Natural killer cell treated with Interleukin-12 subunit alpha and Interleukin-12 subunit beta and Interleukin-15 and Interleukin-18, amount 100 ng/mL, for 72 hours (primary cell): ENCODE data around the gene LEF1. TPM values are rescaled to one million over a fixed set of nuclear protein-coding genes. Genes with fewer than 3 reads are reported as not detected.

Experiments
- ATAC-seq, 2 donors: fragments of 150-1000 bp; cut with Tn5 transposase in 1 of 2; sonication (Bioruptor Pico), chemical (Tn5 transposase) in 1 of 2; 2 replicates each; pipeline ENCODE4 v1.10.0; 2021
- DNase-seq: peaks from one replicate; pipeline ENCODE4 v3.0.0; 2022; ENCODE audit warnings: low spot score
- H3K27ac Mint-ChIP-seq, 2 donors: 1 replicate in 1 of 2; 2 replicates in 1 of 2; pipeline ENCODE4 v1.8.0; 2022; ENCODE audit warnings: mixed read lengths in 2 of 2, mild to moderate bottlenecking in 1 of 2, moderate library complexity in 1 of 2
- H3K27me3 Mint-ChIP-seq, 2 donors: 1 replicate in 1 of 2; 2 replicates in 1 of 2; pipeline ENCODE4 v1.8.0; 2022; ENCODE audit warnings: mixed read lengths in 2 of 2
- H3K36me3 Mint-ChIP-seq: one replicate; pipeline ENCODE4 v1.8.0; 2022; ENCODE audit warnings: mixed read lengths
- H3K4me1 Mint-ChIP-seq, 2 donors: 1 replicate in 1 of 2; 2 replicates in 1 of 2; pipeline ENCODE4 v1.8.0; 2022; ENCODE audit warnings: low read depth in 2 of 2, mixed read lengths in 2 of 2, mild to moderate bottlenecking in 1 of 2
- H3K4me3 Mint-ChIP-seq: one replicate; pipeline ENCODE4 v1.8.0; 2022; ENCODE audit warnings: mixed read lengths
- H3K9me3 Mint-ChIP-seq: 2 replicates; pipeline ENCODE4 v1.8.0; 2022; ENCODE audit warnings: mixed read lengths
- total RNA-seq, 2 donors: library from RNA; stranded (reverse); gene quantifications; one replicate each; pipeline ENCODE4 v1.2.3, GENCODE V29; 2022

LEF1 gene
- total RNA-seq = 10 to 100 TPM in 1 of 2 donors, 1 to 10 TPM in 1; 8.4 to 22.7 TPM

GRCh38 chr4:108168671-108169523, at the start of gene LEF1:
LEF1 (minus strand) TSS chr4:108168932; CDS start chr4:108167767, 1,165 bp downstream.
- H3K4me3 Mint-ChIP-seq = peak within 1 kb of the TSS; percentile 96
- H3K36me3 Mint-ChIP-seq = no peaks in the 10 kb centered on the region
- DNase-seq (no peak), ATAC-seq (peak; percentile 48 to 53)
- peaks cover 34 to 46% of the 10 kb centered on the region in 2 donors for H3K27me3 Mint-ChIP-seq
- no peaks in the 10 kb centered on the region for H3K9me3 Mint-ChIP-seq
- H3K27ac Mint-ChIP-seq = peak within 1 kb of the TSS in 1 of 2 donors; percentile 68
- peaks cover 40 to 50% of the 10 kb centered on the region in 2 donors for H3K4me1 Mint-ChIP-seq

- no peak for ATAC-seq
- Mint-ChIP-seq H3K27ac (no peak overlapping the region), H3K4me1 (no peaks in the 10 kb centered on the region), H3K4me3 (no peak overlapping the region), H3K9me3 (no peaks in the 10 kb centered on the region), H3K36me3 (no peaks in the 10 kb centered on the region), H3K27me3 (peaks cover 0 to 5% of the 10 kb centered on the region in 2 donors)
- DNase-seq = no peak
Observed at GRCh38 chr4:108216510-108216909, 47.8 kb upstream of the LEF1 start.

GRCh38 chr4:108215055-108215454, 46.3 kb upstream of the LEF1 start:
- no peaks in the 10 kb centered on the region for H3K36me3 Mint-ChIP-seq
- H3K9me3 Mint-ChIP-seq = no peaks in the 10 kb centered on the region
- DNase-seq (no peak), ATAC-seq (no peak)
- H3K27ac Mint-ChIP-seq = no peak overlapping the region
- peaks cover 0 to 8% of the 10 kb centered on the region in 2 donors for H3K27me3 Mint-ChIP-seq
- no peak overlapping the region for H3K4me3 Mint-ChIP-seq
- H3K4me1 Mint-ChIP-seq = no peaks in the 10 kb centered on the region

- no peak overlapping the region for H3K4me3 Mint-ChIP-seq
- no peak overlapping the region for H3K27ac Mint-ChIP-seq
- ATAC-seq = no peak
- H3K4me1 Mint-ChIP-seq = no peaks in the 10 kb centered on the region
- H3K27me3 Mint-ChIP-seq = peaks cover 0 to 10% of the 10 kb centered on the region in 2 donors
- no peaks in the 10 kb centered on the region for H3K36me3 Mint-ChIP-seq
- DNase-seq = no peak
- no peaks in the 10 kb centered on the region for H3K9me3 Mint-ChIP-seq
Observed at GRCh38 chr4:108213723-108214122, 45.0 kb upstream of the LEF1 start.

- ATAC-seq (peak in 1 of 2 donors; percentile 40), DNase-seq (no peak)
- Mint-ChIP-seq H3K27me3 (peaks cover 0 to 10% of the 10 kb centered on the region in 2 donors), H3K4me1 (no peaks in the 10 kb centered on the region), H3K9me3 (no peaks in the 10 kb centered on the region), H3K4me3 (no peak overlapping the region), H3K36me3 (no peaks in the 10 kb centered on the region), H3K27ac (no peak overlapping the region)
Observed at GRCh38 chr4:108213308-108213707, 44.6 kb upstream of the LEF1 start.

- Mint-ChIP-seq H3K9me3 (no peaks in the 10 kb centered on the region), H3K4me3 (no peak overlapping the region)
Observed at GRCh38 chr4:108210989-108211835, 42.5 kb upstream of the LEF1 start.

GRCh38 chr4:108209489-108209888, 40.8 kb upstream of the LEF1 start:
- Mint-ChIP-seq H3K9me3 (no peaks in the 10 kb centered on the region), H3K27ac (no peak overlapping the region), H3K27me3 (peaks cover 7 to 15% of the 10 kb centered on the region in 2 donors), H3K36me3 (no peaks in the 10 kb centered on the region), H3K4me3 (no peak overlapping the region), H3K4me1 (no peaks in the 10 kb centered on the region)
- DNase-seq (no peak), ATAC-seq (no peak)

More at GRCh38 chr4:108210989-108211835, 42.5 kb upstream of the LEF1 start:
- Mint-ChIP-seq H3K36me3 (no peaks in the 10 kb centered on the region), H3K27me3 (peaks cover 7 to 12% of the 10 kb centered on the region in 2 donors), H3K4me1 (no peaks in the 10 kb centered on the region), H3K27ac (no peak overlapping the region)
- ATAC-seq (no peak), DNase-seq (no peak)

GRCh38 chr4:108205859-108206258, 37.1 kb upstream of the LEF1 start:
- DNase-seq = no peak
- Mint-ChIP-seq H3K27ac (no peak overlapping the region), H3K4me3 (no peak overlapping the region), H3K36me3 (no peaks in the 10 kb centered on the region), H3K9me3 (no peaks in the 10 kb centered on the region), H3K27me3 (peaks cover 7 to 17% of the 10 kb centered on the region in 2 donors), H3K4me1 (no peaks in the 10 kb centered on the region)
- ATAC-seq = no peak

GRCh38 chr4:108204518-108204917, 35.8 kb upstream of the LEF1 start:
- DNase-seq = no peak
- Mint-ChIP-seq H3K4me1 (no peaks in the 10 kb centered on the region), H3K36me3 (no peaks in the 10 kb centered on the region), H3K27me3 (peaks cover 7 to 14% of the 10 kb centered on the region in 2 donors), H3K4me3 (no peak overlapping the region), H3K27ac (no peak overlapping the region), H3K9me3 (no peaks in the 10 kb centered on the region)
- no peak for ATAC-seq

GRCh38 chr4:108203377-108203776, 34.6 kb upstream of the LEF1 start:
- no peak overlapping the region for H3K27ac Mint-ChIP-seq
- ATAC-seq (no peak), DNase-seq (no peak)
- peaks cover 7 to 14% of the 10 kb centered on the region in 2 donors for H3K27me3 Mint-ChIP-seq
- no peaks in the 10 kb centered on the region for H3K4me1 Mint-ChIP-seq
- H3K9me3 Mint-ChIP-seq = no peaks in the 10 kb centered on the region
- H3K36me3 Mint-ChIP-seq = no peaks in the 10 kb centered on the region
- H3K4me3 Mint-ChIP-seq = no peak overlapping the region

GRCh38 chr4:108201774-108202173, 33.0 kb upstream of the LEF1 start:
- Mint-ChIP-seq H3K4me3 (no peak overlapping the region), H3K9me3 (no peaks in the 10 kb centered on the region), H3K36me3 (no peaks in the 10 kb centered on the region), H3K27ac (no peak overlapping the region), H3K4me1 (no peaks in the 10 kb centered on the region), H3K27me3 (peaks cover 4 to 10% of the 10 kb centered on the region in 2 donors)
- DNase-seq = no peak
- no peak for ATAC-seq

GRCh38 chr4:108199881-108200280, 31.1 kb upstream of the LEF1 start:
- Mint-ChIP-seq H3K27ac (no peak overlapping the region), H3K36me3 (no peaks in the 10 kb centered on the region), H3K4me3 (no peak overlapping the region), H3K27me3 (peaks cover 0 to 4% of the 10 kb centered on the region in 2 donors), H3K9me3 (no peaks in the 10 kb centered on the region), H3K4me1 (no peaks in the 10 kb centered on the region)
- DNase-seq (no peak), ATAC-seq (no peak)

GRCh38 chr4:108193886-108194672, 25.3 kb upstream of the LEF1 start:
- H3K27me3 Mint-ChIP-seq = peaks cover 0 to 19% of the 10 kb centered on the region in 2 donors
- DNase-seq (no peak), ATAC-seq (no peak)
- no peaks in the 10 kb centered on the region for H3K36me3 Mint-ChIP-seq
- no peak overlapping the region for H3K4me3 Mint-ChIP-seq
- no peak overlapping the region for H3K27ac Mint-ChIP-seq
- H3K9me3 Mint-ChIP-seq = no peaks in the 10 kb centered on the region
- no peaks in the 10 kb centered on the region for H3K4me1 Mint-ChIP-seq
